NCI-H510A treated with DMSO at 0.1 percent for 48 hours (cell line): ENCODE results near the gene CA10.

Source experiments
- DNase-seq: peaks from one replicate; lab custom pipeline; 2025; lab: John Stamatoyannopoulos, UW

CA10 gene

GRCh38 chr17:51765282-51766135 is 393.0 kb downstream of the CA10 start:
- no peak for DNase-seq

- peak; percentile 97 for DNase-seq
These were observed 394.0 kb downstream of the CA10 start for GRCh38 chr17:51764387-51764971.

DNA sequence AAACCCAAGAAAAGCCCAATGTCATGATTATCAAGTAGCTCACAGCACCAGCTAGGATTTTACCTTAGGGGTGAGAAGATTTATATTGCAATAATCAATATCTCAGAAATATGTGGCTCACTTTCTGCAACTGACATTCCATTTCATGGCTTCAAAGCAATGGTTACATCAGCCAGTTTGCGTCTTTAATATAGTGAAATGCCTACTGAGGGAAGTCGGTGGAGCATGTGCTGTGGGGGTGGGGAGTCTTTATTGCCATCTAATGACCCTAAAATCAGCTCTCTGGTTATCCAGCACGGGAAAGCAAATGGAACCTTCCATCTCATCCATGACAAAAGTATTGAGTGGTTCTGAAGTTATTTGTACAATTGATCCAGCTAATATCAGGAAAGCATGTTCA is 395.5 kb downstream of the CA10 start:
- no peak for DNase-seq

DNA sequence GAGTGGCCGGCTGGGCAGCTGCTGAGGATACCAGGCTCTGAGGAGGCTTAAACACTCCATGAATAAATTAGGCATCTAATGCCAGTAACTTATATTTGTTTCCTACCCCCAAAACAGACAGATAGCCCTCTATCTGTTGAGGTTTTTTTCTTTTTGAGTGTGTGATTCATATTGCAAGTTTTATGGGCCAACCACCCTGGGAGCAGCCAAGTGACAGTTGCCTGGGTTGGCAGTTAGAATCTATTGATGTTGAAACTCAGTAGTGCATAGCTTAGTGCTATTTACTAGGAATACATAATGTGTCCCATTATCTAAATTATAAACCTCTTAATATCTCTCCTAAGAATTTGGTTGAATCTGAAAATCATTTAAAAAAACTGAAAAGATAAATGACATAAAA is 397.4 kb downstream of the CA10 start:
- no peak for DNase-seq

DNA sequence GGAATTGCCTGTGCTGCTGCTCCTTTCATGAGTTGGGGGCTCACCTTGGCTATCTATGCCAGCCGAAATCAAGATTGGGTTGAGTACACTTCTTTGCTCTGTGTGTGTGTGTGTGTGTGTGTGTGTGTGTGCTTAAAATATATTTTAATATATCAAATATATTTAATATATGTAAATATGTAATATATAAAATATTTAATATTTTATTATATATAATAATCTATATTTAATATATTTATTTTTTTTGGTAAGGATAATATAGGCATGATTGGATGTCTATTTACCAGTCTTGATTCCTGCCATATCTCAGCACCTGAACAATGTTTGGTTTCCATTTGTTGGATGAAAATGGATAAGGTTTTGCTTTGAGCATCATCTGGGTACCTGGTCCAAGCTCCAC is 399.3 kb downstream of the CA10 start:
- no peak for DNase-seq

DNA sequence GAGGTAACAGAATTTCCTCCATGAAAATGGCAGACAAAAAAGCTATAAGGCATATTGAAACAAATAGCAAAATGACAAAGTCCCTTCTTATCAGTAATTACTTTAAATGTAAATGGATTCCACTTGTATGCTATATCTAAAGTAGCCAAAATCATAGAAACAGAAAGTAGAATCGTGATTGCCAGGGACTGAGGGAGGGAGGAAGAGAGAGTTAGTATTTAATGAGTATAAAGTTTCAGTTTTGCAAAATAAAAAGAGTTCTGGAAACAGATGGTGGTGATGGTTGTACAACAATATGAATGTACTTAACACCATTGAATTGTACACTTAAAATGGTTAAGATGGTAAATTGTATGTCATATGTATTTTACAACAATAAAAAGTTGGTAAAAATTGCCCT is 407.4 kb downstream of the CA10 start:
- DNase-seq = no peak

DNA sequence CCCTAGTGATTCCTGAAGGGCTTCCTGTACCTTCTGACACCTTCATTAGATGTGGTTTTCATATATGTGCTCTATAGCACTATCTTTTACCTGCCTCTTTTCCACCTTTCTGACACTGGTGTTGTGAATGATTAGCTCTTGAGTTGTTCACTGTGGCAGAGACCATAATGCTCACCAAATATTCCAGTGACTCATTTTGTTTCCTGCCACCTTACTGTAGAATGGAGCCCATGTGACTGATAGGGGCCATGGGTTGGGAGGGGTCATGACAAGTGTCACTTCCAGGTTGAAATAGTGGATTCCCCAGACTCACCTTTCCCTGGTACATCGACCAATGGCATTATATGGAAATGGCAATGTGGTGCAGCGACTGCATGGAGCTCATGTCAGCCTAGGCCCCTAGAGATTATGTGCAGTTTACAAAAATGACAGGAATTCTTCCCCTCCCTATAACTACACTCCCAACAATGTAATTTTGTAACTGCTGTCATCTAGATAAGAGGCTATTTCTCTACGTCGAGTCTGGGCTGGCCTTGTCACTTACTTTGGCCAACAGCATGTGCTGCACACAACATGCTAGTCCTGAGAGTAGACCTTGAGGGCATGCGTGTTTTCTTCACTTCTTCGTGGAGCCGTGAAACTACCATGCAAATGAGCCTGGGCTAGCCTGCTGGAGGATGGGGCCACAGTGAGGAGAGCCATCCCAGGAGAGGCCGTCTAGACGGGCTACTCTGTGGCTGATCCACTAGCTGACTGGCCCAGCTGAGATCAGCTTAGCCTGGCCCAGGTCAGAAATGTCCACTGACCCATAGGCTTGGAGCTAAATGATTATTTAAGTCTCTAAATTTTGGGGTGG is 409.5 kb downstream of the CA10 start:
- no peak for DNase-seq

DNA sequence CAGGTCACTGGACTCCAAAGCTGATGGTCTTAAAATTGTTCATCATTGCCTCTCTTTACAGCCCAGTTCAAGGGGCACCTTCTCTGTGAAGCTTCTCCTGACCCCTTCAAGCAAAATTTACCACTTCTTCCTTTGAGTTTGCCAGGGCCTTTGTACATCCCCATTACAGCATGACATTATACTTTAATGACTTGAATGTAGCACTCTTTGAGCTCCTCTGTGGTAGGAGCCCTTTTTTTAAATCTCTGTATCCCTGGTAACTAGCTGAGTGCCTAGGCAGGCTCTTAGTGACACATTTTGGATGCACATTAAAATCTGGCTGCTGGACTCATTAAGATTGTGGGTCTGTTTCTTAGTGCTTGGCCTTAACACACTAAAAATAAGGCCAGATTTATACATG is 412.1 kb downstream of the CA10 start:
- DNase-seq = peak; percentile 81

DNA sequence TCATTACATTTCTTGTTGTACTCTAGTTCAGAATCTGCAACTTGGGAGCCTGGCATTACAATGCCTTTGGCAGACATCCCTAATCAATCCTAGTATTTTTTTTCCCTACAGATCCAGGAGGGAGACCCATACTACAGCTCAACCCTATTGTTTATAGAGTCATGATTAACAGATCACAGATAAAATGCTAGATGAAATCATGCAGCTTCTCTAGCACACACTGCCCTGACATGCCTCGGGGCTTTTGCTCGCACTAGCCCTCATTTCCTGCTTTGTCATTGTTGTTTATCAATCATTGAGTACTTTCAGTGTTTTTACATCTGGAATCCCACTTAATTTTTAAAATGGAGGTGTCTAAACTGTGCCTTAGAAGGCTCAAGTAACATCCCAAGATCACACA is 412.5 kb downstream of the CA10 start:
- DNase-seq = peak; percentile 93

GRCh38 chr17:51743477-51743876 is 415.0 kb downstream of the CA10 start:
- DNase-seq = no peak

DNA sequence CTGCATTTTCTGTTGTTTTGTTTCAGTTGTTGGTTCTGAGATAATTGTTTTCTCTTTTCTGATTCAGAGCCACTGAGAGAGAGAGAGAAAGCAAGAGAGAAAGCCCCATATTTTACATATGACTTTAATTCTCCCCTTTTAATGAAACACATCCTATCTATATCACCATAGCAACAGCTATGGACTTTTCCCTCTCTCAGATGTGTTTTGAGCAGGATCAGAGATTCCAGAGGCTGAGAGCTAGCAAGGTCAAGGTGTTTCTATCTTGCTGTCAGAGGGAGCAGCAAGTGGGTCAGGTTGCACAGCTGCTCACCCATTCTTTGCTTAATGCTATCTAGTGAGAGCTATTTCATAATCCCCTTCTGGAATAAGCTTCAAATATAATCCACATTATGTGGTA is 415.9 kb downstream of the CA10 start:
- DNase-seq = no peak

GRCh38 chr17:51741458-51741857 is 417.1 kb downstream of the CA10 start:
- DNase-seq = no peak

DNA sequence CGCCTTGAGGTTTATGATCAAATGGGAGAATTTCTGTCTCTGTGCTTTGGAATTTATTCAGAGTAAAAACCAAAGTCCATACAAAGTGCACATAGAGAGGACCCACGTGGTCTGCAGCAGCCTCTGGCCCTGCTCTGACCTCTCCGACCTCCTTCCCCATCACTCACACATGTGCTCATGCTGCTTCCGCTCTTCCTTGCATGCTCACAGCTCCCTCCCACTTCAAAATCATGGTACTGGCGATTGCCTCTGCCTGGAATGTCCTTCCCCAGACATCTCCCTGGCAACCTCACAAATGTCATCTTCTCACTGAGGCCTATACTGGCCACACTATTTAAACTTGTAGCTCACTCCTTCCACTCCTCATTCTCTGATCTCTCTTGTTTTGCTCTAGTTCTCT is 418.0 kb downstream of the CA10 start:
- DNase-seq = no peak

DNA sequence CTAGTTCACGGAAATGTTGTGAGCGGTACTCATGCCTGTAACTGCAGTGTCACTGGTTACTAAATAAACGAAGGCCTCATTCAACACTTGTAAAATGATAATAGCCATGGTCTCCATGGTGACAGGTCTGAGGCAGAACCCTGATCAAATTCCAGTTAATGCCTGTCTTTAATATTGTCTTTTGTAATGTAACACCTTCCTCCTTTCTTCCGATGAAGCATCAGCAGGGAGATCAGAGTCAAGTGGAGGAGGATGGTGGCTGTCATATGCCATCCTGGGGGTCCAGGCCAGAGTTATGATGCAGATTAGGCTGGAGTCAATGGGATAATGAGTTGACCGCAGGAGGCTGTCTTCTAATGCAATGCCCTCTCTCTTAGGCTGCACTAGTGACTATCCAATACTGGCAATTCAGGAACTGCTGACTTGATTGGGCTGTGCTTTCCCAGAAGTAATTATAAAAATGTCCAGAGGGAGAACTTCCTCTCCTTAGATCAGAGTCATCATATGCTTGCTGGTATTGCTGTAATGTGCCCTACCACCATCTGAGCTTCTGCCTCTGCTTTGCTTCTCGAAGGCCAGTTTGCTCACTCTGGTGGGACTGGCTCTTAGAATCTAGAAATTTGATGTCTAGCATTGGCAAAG is 419.1 kb downstream of the CA10 start:
- DNase-seq = peak; percentile 97

- no peak for DNase-seq
These were observed 422.2 kb downstream of the CA10 start for GRCh38 chr17:51736356-51736755.

GRCh38 chr17:51734976-51735375 is 423.5 kb downstream of the CA10 start:
- DNase-seq = no peak

DNA sequence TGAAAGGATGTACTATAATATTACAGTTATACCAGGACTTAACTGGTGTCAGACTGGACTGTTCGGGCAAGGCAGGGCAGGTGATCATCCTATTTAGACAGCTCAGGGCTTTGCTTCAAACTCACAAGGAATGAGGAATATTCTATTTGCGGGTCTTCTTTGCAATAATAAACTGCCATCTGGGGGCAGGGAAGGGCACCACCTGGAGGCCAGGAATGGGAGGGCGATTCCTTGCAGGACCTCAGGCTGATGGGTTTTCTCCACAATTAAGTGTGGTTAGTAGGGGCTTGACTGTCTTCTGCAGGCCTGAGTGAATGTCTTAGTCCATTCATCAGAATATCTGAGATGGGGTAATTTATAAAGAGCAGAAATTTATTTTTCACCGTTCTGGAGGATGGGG is 424.1 kb downstream of the CA10 start:
- DNase-seq = no peak

GRCh38 chr17:51733166-51733565 is 425.3 kb downstream of the CA10 start:
- DNase-seq = no peak

DNA sequence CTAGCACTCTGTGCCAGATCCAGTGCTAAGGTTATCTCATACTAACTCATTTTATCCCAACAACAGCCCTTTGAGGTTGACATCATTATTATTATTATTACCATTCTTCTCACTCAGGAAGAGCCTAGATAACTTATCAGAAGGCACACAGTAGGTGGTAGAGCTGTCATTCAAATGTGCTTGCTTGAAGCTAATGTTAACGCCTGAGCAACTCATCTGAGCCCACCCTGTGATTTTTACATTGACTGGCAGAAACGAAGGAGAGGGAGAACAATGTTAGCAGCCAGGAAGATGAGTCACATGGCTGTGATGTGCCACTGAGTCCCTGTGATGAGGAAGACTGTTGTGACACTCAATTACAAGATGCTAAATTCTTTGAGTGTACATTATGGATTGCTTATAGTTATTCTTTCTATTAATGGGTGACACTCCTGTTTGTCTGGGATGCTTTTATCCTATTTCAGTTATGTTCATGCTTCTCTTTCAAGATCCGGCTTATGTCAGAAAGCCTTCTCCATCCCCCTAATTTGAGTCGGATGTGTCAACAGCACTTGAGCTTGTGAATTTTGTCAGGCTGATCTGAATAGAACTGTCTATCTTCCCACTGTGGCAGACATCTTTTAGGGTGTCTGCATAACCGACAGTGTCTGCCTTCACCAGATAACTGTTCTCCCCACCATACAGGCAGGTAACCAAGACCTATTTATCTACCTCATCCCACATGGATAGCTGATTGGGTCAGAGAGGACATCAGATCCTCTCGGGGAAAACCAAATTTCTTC is 426.4 kb downstream of the CA10 start:
- no peak for DNase-seq

DNA sequence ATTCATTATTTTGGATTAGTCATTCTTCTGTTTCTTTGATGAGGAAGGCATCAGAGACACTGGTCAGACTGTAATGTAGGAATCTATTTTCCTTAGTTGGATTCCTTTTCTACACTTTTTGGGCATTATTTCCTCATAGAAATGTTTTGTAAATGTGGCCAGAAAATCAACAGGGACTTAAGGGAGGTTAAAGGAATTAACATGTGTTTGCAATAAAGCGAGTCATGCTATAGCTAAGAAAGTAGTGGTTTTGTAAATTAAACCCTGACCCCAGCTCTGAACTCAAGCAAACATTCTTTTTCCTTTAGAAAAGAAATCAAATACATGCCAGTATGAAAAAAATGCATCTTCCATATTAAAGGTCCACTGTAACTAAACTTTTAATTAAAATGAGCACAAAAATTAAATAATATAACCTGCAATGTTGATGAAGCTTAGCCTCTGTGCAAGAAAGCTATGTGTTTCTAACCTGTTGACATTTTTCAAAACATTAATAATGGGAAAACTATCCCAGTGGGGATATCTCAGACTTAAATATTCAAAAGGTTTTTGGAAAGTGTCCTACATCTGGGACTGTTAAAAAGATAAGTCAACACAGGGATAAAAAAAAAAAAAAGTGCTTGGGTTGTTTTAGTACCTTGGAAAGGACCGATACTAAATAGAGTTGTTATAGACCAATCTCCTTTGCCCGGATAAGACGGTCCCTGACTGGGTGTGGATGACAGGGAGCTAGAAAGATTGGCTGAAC is 428.0 kb downstream of the CA10 start:
- no peak for DNase-seq

- DNase-seq = no peak
These were observed 433.3 kb downstream of the CA10 start for GRCh38 chr17:51725185-51725584.
